T-cell (primary cell): ENCODE measurements around the gene ITSN1. TPM values are rescaled to one million over a fixed set of nuclear protein-coding genes. Genes with fewer than 3 reads are reported as not detected.

Experiments used
- ATAC-seq, 4 experiments: fragments of 200-7000 bp in 3 of 4; fragments of 150-1000 bp in 1 of 4; cut with Tn5 transposase; replicated peaks in 1 of 4; 1 replicate in 3 of 4; 2 replicates in 1 of 4; pipeline ENCODE4 v1.10.0; 2021; ENCODE audit warnings: moderate library complexity in 3 of 4, mild to moderate bottlenecking in 2 of 4, moderate number of reproducible peaks in 1 of 4
- CTCF ChIA-PET, 2 donors: fragments of 300-600 bp; sonication (Branson Sonifier 250); formaldehyde crosslinking; loops; one replicate each; lab custom pipeline; 2022; ENCODE audit warnings: antibody characterized with exemption in 2 of 2; lab: Charles Lee
- POLR2A ChIA-PET, 2 donors: fragments of 300-600 bp; sonication (Branson Sonifier 250); formaldehyde crosslinking; loops; one replicate each; lab custom pipeline; 2022; ENCODE audit warnings: antibody characterized with exemption in 2 of 2; lab: Charles Lee
- DNase-seq, 35 experiments: peaks; one replicate each; pipeline versions ENCODE4 v3.0.0 to v3.0.0-alpha.2; 2013 to 2023
- H3K27ac ChIP-seq: one replicate; pipeline ENCODE4 v1.5.1; 2013; ENCODE audit warnings: low read length
- H3K27me3 ChIP-seq, 2 experiments: replicated peaks in 1 of 2; 1 replicate in 1 of 2; 2 replicates in 1 of 2; pipeline versions ENCODE4 v1.6.1 to v1.7.0; 2013; ENCODE audit warnings: low read length in 1 of 2, mixed read lengths in 1 of 2; ENCODE audit not compliant: control insufficient read depth in 2 of 2, insufficient read depth in 2 of 2; ENCODE audit errors: extremely low read depth in 1 of 2
- H3K36me3 ChIP-seq, 2 donors: 1 replicate in 1 of 2; 2 replicates in 1 of 2; pipeline versions ENCODE4 v1.6.1 to v1.7.0; 2013; ENCODE audit warnings: low read length in 1 of 2; ENCODE audit not compliant: control insufficient read depth in 2 of 2, insufficient read depth in 1 of 2; ENCODE audit errors: extremely low read depth in 1 of 2
- H3K4me1 ChIP-seq, 2 experiments: 1 replicate in 1 of 2; 2 replicates in 1 of 2; pipeline versions ENCODE4 v1.6.1 to v1.7.0; 2013; ENCODE audit warnings: low read length in 2 of 2, mixed read lengths in 1 of 2; ENCODE audit not compliant: insufficient read depth in 2 of 2, control insufficient read depth in 1 of 2; ENCODE audit errors: extremely low read depth in 1 of 2
- H3K4me3 ChIP-seq, 2 donors: 1 replicate in 1 of 2; 2 replicates in 1 of 2; pipeline versions ENCODE4 v1.5.1 to v1.7.0; 2013; ENCODE audit warnings: mild to moderate bottlenecking in 2 of 2, low read length in 1 of 2, moderate library complexity in 1 of 2; ENCODE audit not compliant: control insufficient read depth in 1 of 2; ENCODE audit errors: extremely low read depth in 1 of 2
- H3K9me3 ChIP-seq: 2 replicates; pipeline ENCODE4 v1.7.0; 2013
- H3K27ac Mint-ChIP-seq, 2 donors: one replicate each; pipeline ENCODE4 v1.8.0; 2020 to 2021; ENCODE audit warnings: mild to moderate bottlenecking in 2 of 2, mixed read lengths in 2 of 2
- H3K27me3 Mint-ChIP-seq, 2 donors: one replicate each; pipeline ENCODE4 v1.8.0; 2021 to 2022; ENCODE audit warnings: mixed read lengths in 2 of 2
- H3K36me3 Mint-ChIP-seq: one replicate; pipeline ENCODE4 v1.8.0; 2021; ENCODE audit warnings: mixed read lengths
- H3K4me1 Mint-ChIP-seq, 3 donors: one replicate each; pipeline ENCODE4 v1.8.0; 2020 to 2022; ENCODE audit warnings: mixed read lengths in 3 of 3, mild to moderate bottlenecking in 1 of 3
- H3K4me3 Mint-ChIP-seq, 3 donors: one replicate each; pipeline ENCODE4 v1.8.0; 2020 to 2022; ENCODE audit warnings: mild to moderate bottlenecking in 3 of 3, mixed read lengths in 3 of 3, moderate library complexity in 3 of 3
- H3K9me3 Mint-ChIP-seq, 3 donors: one replicate each; pipeline ENCODE4 v1.8.0; 2020 to 2022; ENCODE audit warnings: mixed read lengths in 3 of 3
- WGBS: methylation state at CpG from one replicate; pipeline ENCODE4 v1.1.5; 2013; ENCODE audit warnings: missing lambda C conversion rate; ENCODE audit not compliant: insufficient coverage; 5-methylcytosine and 5-hydroxymethylcytosine counted together
- total RNA-seq, 35 experiments: library from RNA in 6 of 35; stranded (reverse) in 6 of 35; fragments of 120-200 nt in 1 of 35; gene quantifications; one replicate each; pipeline versions ENCODE4 v1.2.1 to v1.2.4 and lab custom pipeline; 2013 to 2026

Gene ITSN1
- total RNA-seq, 5 donors from 2014 or later (not counting 1 experiment from before 2014, with no cell fraction given) = 2.3 to 3.9 (median 3.0) TPM

DNA sequence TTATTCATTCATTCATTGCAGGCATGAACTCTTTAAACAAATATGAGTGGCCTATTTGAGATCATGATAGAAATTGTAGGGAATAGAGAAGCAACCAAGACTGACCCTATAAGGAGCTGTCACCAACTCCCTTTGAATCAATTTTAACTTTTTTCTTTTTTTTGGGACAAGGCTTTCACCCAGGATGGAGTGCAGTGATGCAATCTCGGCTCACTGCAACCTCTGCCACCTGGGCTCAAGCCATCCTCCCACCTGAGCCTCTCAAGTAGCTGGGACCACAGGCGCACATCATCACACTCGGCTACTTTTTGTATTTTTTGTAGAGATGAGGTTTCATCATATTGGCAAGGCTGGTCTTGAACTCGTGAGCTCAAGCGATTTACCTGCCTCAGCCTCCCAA is 290.4 kb downstream of the ITSN1 start:
- Histone ChIP-seq H3K27me3 (no peaks in the 10 kb centered on the region), H3K9me3 (no peaks in the 10 kb centered on the region), H3K4me3 (peak overlapping the region; percentile 52 to 91), H3K27ac (peak overlapping the region; percentile 92), H3K36me3 (no peaks in the 10 kb centered on the region), H3K4me1 (peaks cover 45 to 51% of the 10 kb centered on the region in 2 experiments)
- ChIA-PET CTCF (interaction anchor here (1.0 to 4.0 kb wide), 5 partner anchors 9 to 17 kb away, joined by 4 to 43 read pairs (median 5); no protein-coding TSS in a partner anchor), POLR2A (interaction anchor here (0.7 to 2.8 kb wide), 7 partner anchors 13 to 163 kb away, joined by 3 to 21 read pairs (median 4); no protein-coding TSS in a partner anchor)
- Mint-ChIP-seq H3K4me3 (peak overlapping the region; percentile 97 to 99 (median 99)), H3K9me3 (no peaks in the 10 kb centered on the region), H3K4me1 (peaks cover 51 to 57% (median 53%) of the 10 kb centered on the region in 3 donors), H3K27ac (peak overlapping the region; percentile 98 to 100), H3K36me3 (peaks cover 19% of the 10 kb centered on the region), H3K27me3 (no peaks in the 10 kb centered on the region)
- 0% methylated on average over 1 of the region's 5 CpGs for WGBS
- DNase-seq (no peak), ATAC-seq (no peak)

DNA sequence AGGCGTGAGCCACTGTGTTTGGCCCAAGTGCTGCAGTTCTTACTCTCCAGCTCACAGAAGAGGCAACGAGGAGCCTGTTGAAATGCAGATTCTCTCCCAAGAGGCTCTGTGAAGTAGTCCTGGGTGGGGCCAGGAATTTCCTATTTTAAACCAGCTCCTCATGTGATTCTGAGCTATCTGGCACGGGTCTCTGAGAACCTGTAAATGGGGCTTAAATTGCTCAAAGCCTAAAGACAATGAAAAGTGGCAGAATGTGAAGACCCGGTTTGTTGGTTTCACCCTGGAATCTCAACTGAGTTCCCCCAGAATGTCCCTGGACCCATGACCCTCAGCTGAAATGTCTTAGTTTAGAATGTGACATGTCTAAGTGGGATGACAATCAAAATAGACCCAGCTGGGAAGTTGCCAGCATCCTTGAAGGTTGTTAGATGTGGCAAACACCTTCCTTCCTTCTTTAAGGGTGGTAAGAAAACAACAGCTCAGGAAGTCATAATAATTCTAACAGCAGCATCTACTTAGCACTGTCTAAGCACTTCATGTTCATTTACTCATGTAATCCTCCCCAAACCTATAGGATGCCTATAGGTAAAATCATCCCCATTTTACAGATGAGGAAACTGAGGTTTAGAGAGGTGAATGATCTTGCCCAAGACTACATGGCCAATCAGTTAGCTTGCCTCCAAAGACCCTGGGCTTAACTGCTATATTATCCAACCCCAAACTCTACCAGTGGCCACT is 294.2 kb downstream of the ITSN1 start:
- peak overlapping the region; percentile 97 to 99 (median 99) for H3K4me3 Mint-ChIP-seq
- no peaks in the 10 kb centered on the region for H3K27me3 Mint-ChIP-seq
- no peaks in the 10 kb centered on the region for H3K27me3 ChIP-seq
- peaks cover 47 to 80% of the 10 kb centered on the region in 2 experiments for H3K4me1 ChIP-seq
- H3K9me3 Mint-ChIP-seq = no peaks in the 10 kb centered on the region
- H3K4me1 Mint-ChIP-seq = peaks cover 83 to 86% (median 85%) of the 10 kb centered on the region in 3 donors
- ChIA-PET CTCF (interaction anchor here (0.6 to 3.6 kb wide), 7 partner anchors 9 to 719 kb away, joined by 3 to 41 read pairs (median 4); no protein-coding TSS in a partner anchor), POLR2A (interaction anchor here (0.5 to 4.3 kb wide), 5 partner anchors 9 to 81 kb away, joined by 3 to 69 read pairs (median 9); no protein-coding TSS in a partner anchor)
- H3K9me3 ChIP-seq = no peaks in the 10 kb centered on the region
- peak overlapping the region; percentile 92 for H3K27ac ChIP-seq
- H3K36me3 Mint-ChIP-seq = peaks cover 43% of the 10 kb centered on the region
- WGBS = 13% methylated on average over 1 of the region's 4 CpGs
- H3K27ac Mint-ChIP-seq = peak overlapping the region; percentile 98 to 100
- H3K4me3 ChIP-seq = peak overlapping the region; percentile 24 to 44
- H3K36me3 ChIP-seq = no peaks in the 10 kb centered on the region
- ATAC-seq (peak; percentile 81 to 92 (median 88)), DNase-seq (peak in 34 of 35 experiments; percentile 46 to 83 (median 70))

DNA sequence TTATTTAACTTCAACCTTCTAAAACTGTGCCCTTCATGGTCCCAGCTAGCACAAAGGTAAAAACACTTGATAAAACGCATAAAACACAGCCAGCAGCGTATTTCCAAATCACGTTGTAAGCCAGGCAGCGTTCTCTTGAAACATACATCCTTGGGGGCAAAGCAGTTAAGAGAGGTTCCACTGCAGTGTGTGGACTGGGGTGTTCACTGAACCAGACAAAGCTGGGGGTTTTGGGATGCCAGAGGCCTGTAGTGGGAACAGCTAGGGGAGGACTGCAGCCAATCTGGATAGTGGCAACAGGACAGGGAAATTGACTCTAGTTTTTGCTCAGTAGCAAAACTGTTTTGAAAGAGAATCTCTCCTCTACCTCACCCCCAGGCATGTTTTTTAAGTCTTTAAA is 294.8 kb downstream of the ITSN1 start:
- Histone ChIP-seq H3K9me3 (no peaks in the 10 kb centered on the region), H3K4me1 (peaks cover 45 to 80% of the 10 kb centered on the region in 2 experiments), H3K27me3 (no peaks in the 10 kb centered on the region), H3K4me3 (peak overlapping the region in 1 of 2 donors; percentile 24), H3K36me3 (no peaks in the 10 kb centered on the region), H3K27ac (peak overlapping the region; percentile 92)
- Mint-ChIP-seq H3K4me1 (peaks cover 79 to 82% (median 81%) of the 10 kb centered on the region in 3 donors), H3K9me3 (no peaks in the 10 kb centered on the region), H3K27me3 (no peaks in the 10 kb centered on the region), H3K36me3 (peaks cover 38% of the 10 kb centered on the region), H3K27ac (peak overlapping the region; percentile 98 to 100), H3K4me3 (peak overlapping the region; percentile 97 to 99 (median 99))
- ChIA-PET CTCF (interaction anchor here (0.6 to 3.6 kb wide), 6 partner anchors 8 to 720 kb away, joined by 3 to 41 read pairs (median 5); no protein-coding TSS in a partner anchor), POLR2A (interaction anchor here (0.5 to 4.3 kb wide), 3 partner anchors 9 to 11 kb away, joined by 5 to 69 read pairs (median 9); no protein-coding TSS in a partner anchor)
- DNase-seq (peak in 2 of 35 experiments; percentile 20 to 41), ATAC-seq (peak; percentile 12 to 26 (median 20))
- WGBS = 56% methylated on average over 3 of the region's 4 CpGs

DNA sequence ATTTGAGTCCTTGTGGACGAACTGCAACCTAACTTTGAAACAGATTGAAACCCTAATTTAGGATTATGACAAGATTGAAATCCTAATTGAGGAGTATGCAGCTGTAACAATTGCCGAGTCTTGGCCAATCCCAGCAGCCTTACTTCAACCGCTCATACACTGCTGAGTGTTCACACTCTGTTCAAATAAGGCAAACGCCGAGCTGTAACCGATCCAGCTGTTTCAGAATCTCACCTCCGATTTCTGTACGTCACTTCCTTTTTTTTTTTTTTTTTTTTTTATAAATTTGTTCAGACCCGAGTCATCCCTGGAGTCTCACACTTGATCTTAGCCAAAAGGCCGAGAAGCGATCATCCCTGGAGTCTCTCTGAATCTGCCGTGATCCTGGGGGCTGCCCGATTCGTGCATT is 295.6 kb downstream of the ITSN1 start:
- ATAC-seq (peak in 1 of 4 experiments; percentile 39), DNase-seq (peak in 25 of 35 experiments; percentile 26 to 77 (median 45))
- peaks cover 38 to 76% of the 10 kb centered on the region in 2 experiments for H3K4me1 ChIP-seq
- no peaks in the 10 kb centered on the region for H3K36me3 ChIP-seq
- peak overlapping the region in 1 of 3 donors; percentile 99 for H3K4me3 Mint-ChIP-seq
- peak overlapping the region; percentile 98 to 100 for H3K27ac Mint-ChIP-seq
- no peaks in the 10 kb centered on the region for H3K9me3 Mint-ChIP-seq
- no peaks in the 10 kb centered on the region for H3K27me3 ChIP-seq
- peak overlapping the region; percentile 92 for H3K27ac ChIP-seq
- 0% methylated on average over 1 of the region's 14 CpGs for WGBS
- H3K4me1 Mint-ChIP-seq = peaks cover 75 to 79% (median 79%) of the 10 kb centered on the region in 3 donors
- ChIA-PET POLR2A (interaction anchor here (0.6 to 4.3 kb wide), 6 partner anchors 10 to 186 kb away, joined by 4 to 69 read pairs (median 5); no protein-coding TSS in a partner anchor), CTCF (interaction anchor here in 1 of 2 donors (0.6 to 3.6 kb wide), 6 partner anchors 10 to 693 kb away, joined by 3 to 41 read pairs (median 6); no protein-coding TSS in a partner anchor)
- peaks cover 42% of the 10 kb centered on the region for H3K36me3 Mint-ChIP-seq
- no peaks in the 10 kb centered on the region for H3K27me3 Mint-ChIP-seq
- no peak overlapping the region for H3K4me3 ChIP-seq
- H3K9me3 ChIP-seq = no peaks in the 10 kb centered on the region

DNA sequence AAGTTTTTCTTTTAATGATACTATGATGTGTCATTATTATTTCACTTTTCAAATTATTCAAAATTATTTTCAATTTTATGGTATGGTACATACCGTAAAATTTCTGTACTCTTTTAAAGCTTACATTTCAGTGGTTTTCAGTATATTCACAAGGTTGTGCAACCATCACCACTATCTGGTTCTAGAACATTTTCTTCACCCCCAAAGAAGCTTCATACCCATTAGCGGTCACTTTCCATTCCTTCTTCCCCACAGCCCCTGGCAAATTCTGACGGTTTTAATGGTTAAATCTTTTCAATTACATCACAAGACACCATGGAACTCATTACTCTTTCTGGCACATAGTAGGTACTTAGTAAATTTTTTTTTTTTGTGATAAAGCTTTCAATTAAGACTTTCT is 296.1 kb downstream of the ITSN1 start:
- H3K27me3 Mint-ChIP-seq = no peaks in the 10 kb centered on the region
- H3K27ac ChIP-seq = peak overlapping the region; percentile 92
- DNase-seq (no peak), ATAC-seq (no peak)
- peak overlapping the region in 2 of 3 donors; percentile 17 to 99 for H3K4me3 Mint-ChIP-seq
- H3K4me1 Mint-ChIP-seq = peaks cover 71 to 80% (median 78%) of the 10 kb centered on the region in 3 donors
- H3K9me3 Mint-ChIP-seq = no peaks in the 10 kb centered on the region
- CTCF ChIA-PET = interaction anchor here in 1 of 2 donors (0.7 to 3.6 kb wide), 4 partner anchors 10 to 410 kb away, joined by 3 to 41 read pairs (median 7); no protein-coding TSS in a partner anchor
- POLR2A ChIA-PET = interaction anchor here in 1 of 2 donors (0.6 to 4.3 kb wide), 3 partner anchors 10 to 21 kb away, joined by 5 to 69 read pairs (median 5); no protein-coding TSS in a partner anchor
- no CpG with 5 or more reads among the region's 3 CpGs for WGBS
- H3K27me3 ChIP-seq = no peaks in the 10 kb centered on the region
- no peak overlapping the region for H3K4me3 ChIP-seq
- no peaks in the 10 kb centered on the region for H3K9me3 ChIP-seq
- peaks cover 0 to 3% of the 10 kb centered on the region in 2 donors for H3K36me3 ChIP-seq
- H3K36me3 Mint-ChIP-seq = peaks cover 45% of the 10 kb centered on the region
- H3K27ac Mint-ChIP-seq = peak overlapping the region; percentile 98 to 100
- H3K4me1 ChIP-seq = peaks cover 34 to 72% of the 10 kb centered on the region in 2 experiments
